ENCODE results near the gene MFN2. TPM values are rescaled to one million over a fixed set of nuclear protein-coding genes. Genes with fewer than 3 reads are reported as not detected.

MFN2 gene
- total and polyA plus RNA-seq, 2 experiments from 2014 or later = 15.1 to 40.4 TPM

GRCh38 chr1:11951901-11952300, 28.3 kb upstream of the MFN2 start:
- no peaks in the 10 kb centered on the region for H3K27me3 ChIP-seq (ENCODE audit: insufficient read depth)
- H3K27ac ChIP-seq (ENCODE audit: low read depth) = no peak overlapping the region
- H3K79me2 ChIP-seq (replicated peaks; ENCODE audit: insufficient read depth) = no peaks in the 10 kb centered on the region
- DNase-seq (ENCODE audit: low spot score) (no peak), ATAC-seq (no peak)
- H3K4me2 ChIP-seq = no peak overlapping the region
- peaks cover 4% of the 10 kb centered on the region; the same call in 1 of the 2 replicates for H3K36me3 ChIP-seq (ENCODE audit: insufficient read depth)
- Mint-ChIP-seq H3K4me1 (no peaks in the 10 kb centered on the region), H3K27ac (no peak overlapping the region), H3K4me3 (no peak overlapping the region), H3K27me3 (ENCODE audit: insufficient read depth, low read depth, poor library complexity) (peaks cover 4% of the 10 kb centered on the region), H3K36me3 (ENCODE audit: low read depth) (peaks cover 38% of the 10 kb centered on the region), H3K9me3 (peaks cover 8% of the 10 kb centered on the region)
- TF ChIP-seq ETS1 (IDR thresholded peaks at IDR 0.05) = no peak
- TF ChIP-seq, protein P1, sequence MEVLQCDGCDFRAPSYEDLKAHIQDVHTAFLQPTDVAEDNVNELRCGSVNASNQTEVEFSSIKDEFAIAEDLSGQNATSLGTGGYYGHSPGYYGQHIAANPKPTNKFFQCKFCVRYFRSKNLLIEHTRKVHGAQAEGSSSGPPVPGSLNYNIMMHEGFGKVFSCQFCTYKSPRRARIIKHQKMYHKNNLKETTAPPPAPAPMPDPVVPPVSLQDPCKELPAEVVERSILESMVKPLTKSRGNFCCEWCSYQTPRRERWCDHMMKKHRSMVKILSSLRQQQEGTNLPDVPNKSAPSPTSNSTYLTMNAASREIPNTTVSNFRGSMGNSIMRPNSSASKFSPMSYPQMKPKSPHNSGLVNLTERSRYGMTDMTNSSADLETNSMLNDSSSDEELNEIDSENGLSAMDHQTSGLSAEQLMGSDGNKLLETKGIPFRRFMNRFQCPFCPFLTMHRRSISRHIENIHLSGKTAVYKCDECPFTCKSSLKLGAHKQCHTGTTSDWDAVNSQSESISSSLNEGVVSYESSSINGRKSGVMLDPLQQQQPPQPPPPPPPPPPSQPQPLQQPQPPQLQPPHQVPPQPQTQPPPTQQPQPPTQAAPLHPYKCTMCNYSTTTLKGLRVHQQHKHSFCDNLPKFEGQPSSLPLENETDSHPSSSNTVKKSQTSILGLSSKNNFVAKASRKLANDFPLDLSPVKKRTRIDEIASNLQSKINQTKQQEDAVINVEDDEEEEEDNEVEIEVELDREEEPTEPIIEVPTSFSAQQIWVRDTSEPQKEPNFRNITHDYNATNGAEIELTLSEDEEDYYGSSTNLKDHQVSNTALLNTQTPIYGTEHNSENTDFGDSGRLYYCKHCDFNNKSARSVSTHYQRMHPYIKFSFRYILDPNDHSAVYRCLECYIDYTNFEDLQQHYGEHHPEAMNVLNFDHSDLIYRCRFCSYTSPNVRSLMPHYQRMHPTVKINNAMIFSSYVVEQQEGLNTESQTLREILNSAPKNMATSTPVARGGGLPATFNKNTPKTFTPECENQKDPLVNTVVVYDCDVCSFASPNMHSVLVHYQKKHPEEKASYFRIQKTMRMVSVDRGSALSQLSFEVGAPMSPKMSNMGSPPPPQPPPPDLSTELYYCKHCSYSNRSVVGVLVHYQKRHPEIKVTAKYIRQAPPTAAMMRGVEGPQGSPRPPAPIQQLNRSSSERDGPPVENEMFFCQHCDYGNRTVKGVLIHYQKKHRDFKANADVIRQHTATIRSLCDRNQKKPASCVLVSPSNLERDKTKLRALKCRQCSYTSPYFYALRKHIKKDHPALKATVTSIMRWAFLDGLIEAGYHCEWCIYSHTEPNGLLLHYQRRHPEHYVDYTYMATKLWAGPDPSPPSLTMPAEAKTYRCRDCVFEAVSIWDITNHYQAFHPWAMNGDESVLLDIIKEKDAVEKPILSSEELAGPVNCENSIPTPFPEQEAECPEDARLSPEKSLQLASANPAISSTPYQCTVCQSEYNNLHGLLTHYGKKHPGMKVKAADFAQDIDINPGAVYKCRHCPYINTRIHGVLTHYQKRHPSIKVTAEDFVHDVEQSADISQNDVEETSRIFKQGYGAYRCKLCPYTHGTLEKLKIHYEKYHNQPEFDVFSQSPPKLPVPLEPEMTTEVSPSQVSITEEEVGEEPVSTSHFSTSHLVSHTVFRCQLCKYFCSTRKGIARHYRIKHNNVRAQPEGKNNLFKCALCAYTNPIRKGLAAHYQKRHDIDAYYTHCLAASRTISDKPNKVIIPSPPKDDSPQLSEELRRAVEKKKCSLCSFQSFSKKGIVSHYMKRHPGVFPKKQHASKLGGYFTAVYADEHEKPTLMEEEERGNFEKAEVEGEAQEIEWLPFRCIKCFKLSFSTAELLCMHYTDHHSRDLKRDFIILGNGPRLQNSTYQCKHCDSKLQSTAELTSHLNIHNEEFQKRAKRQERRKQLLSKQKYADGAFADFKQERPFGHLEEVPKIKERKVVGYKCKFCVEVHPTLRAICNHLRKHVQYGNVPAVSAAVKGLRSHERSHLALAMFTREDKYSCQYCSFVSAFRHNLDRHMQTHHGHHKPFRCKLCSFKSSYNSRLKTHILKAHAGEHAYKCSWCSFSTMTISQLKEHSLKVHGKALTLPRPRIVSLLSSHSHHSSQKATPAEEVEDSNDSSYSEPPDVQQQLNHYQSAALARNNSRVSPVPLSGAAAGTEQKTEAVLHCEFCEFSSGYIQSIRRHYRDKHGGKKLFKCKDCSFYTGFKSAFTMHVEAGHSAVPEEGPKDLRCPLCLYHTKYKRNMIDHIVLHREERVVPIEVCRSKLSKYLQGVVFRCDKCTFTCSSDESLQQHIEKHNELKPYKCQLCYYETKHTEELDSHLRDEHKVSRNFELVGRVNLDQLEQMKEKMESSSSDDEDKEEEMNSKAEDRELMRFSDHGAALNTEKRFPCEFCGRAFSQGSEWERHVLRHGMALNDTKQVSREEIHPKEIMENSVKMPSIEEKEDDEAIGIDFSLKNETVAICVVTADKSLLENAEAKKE (CRISPR knock-in tag; IDR thresholded peaks at IDR 0.05) = no peak
- TF ChIP-seq, protein P2, sequence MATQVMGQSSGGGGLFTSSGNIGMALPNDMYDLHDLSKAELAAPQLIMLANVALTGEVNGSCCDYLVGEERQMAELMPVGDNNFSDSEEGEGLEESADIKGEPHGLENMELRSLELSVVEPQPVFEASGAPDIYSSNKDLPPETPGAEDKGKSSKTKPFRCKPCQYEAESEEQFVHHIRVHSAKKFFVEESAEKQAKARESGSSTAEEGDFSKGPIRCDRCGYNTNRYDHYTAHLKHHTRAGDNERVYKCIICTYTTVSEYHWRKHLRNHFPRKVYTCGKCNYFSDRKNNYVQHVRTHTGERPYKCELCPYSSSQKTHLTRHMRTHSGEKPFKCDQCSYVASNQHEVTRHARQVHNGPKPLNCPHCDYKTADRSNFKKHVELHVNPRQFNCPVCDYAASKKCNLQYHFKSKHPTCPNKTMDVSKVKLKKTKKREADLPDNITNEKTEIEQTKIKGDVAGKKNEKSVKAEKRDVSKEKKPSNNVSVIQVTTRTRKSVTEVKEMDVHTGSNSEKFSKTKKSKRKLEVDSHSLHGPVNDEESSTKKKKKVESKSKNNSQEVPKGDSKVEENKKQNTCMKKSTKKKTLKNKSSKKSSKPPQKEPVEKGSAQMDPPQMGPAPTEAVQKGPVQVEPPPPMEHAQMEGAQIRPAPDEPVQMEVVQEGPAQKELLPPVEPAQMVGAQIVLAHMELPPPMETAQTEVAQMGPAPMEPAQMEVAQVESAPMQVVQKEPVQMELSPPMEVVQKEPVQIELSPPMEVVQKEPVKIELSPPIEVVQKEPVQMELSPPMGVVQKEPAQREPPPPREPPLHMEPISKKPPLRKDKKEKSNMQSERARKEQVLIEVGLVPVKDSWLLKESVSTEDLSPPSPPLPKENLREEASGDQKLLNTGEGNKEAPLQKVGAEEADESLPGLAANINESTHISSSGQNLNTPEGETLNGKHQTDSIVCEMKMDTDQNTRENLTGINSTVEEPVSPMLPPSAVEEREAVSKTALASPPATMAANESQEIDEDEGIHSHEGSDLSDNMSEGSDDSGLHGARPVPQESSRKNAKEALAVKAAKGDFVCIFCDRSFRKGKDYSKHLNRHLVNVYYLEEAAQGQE (IDR thresholded peaks at IDR 0.05; ENCODE audit: unreplicated experiment) = no peak
- TF ChIP-seq ZNF114 (CRISPR knock-in tag; IDR thresholded peaks at IDR 0.05) = no peak
- H3F3A ChIP-seq (replicated peaks; ENCODE audit: low read depth) = no peaks in the 10 kb centered on the region
- no peaks in the 10 kb centered on the region for H4K20me1 ChIP-seq (replicated peaks; ENCODE audit: insufficient read depth)
- H3K4me1 ChIP-seq (ENCODE audit: insufficient read depth) = no peaks in the 10 kb centered on the region
- H2AFZ ChIP-seq = no peak overlapping the region
- H3K9me2 ChIP-seq (ENCODE audit: insufficient read depth) = no peaks in the 10 kb centered on the region
- no peak overlapping the region for H3K4me3 ChIP-seq
